Activated CD8-positive, alpha-beta memory T cell treated with anti-CD3 and anti-CD28 coated beads, Interleukin-2, amount 10 ng/mL, durations not matched to agents 7 days and 5 days (primary cell): Measurements from ENCODE around the gene AXDND1. TPM values are rescaled to one million over a fixed set of nuclear protein-coding genes. Genes with fewer than 3 reads are reported as not detected.
"Not testable (repeated sequence)": the region's sequence is repeated elsewhere in the genome, so short reads cannot be mapped to it uniquely, and the experiment has no call there.

Experiments
- ATAC-seq: fragments of 150-1000 bp; cut with Tn5 transposase; one replicate; pipeline ENCODE4 v1.10.0; 2021; ENCODE audit warnings: moderate library complexity
- CTCF ChIA-PET: fragments of 350-600 bp; sonication (Branson Sonifier 250); formaldehyde crosslinking; loops from one replicate; lab custom pipeline; 2021; ENCODE audit warnings: antibody characterized with exemption; lab: Charles Lee
- DNase-seq: peaks from one replicate; pipeline ENCODE4 v3.0.0-alpha.2; 2020
- H3K27ac Mint-ChIP-seq: one replicate; pipeline ENCODE4 v1.8.0; 2021; ENCODE audit warnings: mild to moderate bottlenecking, mixed read lengths
- H3K27me3 Mint-ChIP-seq: one replicate; pipeline ENCODE4 v1.8.0; 2021; ENCODE audit warnings: mixed read lengths
- H3K36me3 Mint-ChIP-seq: one replicate; pipeline ENCODE4 v1.8.0; 2021; ENCODE audit warnings: mild to moderate bottlenecking, mixed read lengths
- H3K4me1 Mint-ChIP-seq: one replicate; pipeline ENCODE4 v1.8.0; 2021; ENCODE audit warnings: mixed read lengths
- H3K4me3 Mint-ChIP-seq: one replicate; pipeline ENCODE4 v1.8.0; 2021; ENCODE audit warnings: mild to moderate bottlenecking, moderate library complexity, mixed read lengths
- H3K9me3 Mint-ChIP-seq: one replicate; pipeline ENCODE4 v1.8.0; 2022; ENCODE audit warnings: low read depth, mixed read lengths
- total RNA-seq, 2 experiments: library from RNA; stranded (reverse); gene quantifications; one replicate each; pipeline ENCODE4 v1.2.3, GENCODE V29; 2021

Gene AXDND1
- total RNA-seq, 2 experiments from 2014 or later, result not detected

GRCh38 chr1:179340918-179341317 lies 24.9 kb upstream of the AXDND1 start:
- H3K27me3 Mint-ChIP-seq, result no peaks in the 10 kb centered on the region
- no peak for ATAC-seq
- H3K4me3 Mint-ChIP-seq, result no peak overlapping the region
- H3K27ac Mint-ChIP-seq, result no peak overlapping the region
- no peaks in the 10 kb centered on the region for H3K9me3 Mint-ChIP-seq
- H3K4me1 Mint-ChIP-seq, result peaks cover 5% of the 10 kb centered on the region
- DNase-seq, result no peak
- peaks cover 31% of the 10 kb centered on the region for H3K36me3 Mint-ChIP-seq
- CTCF ChIA-PET, result no interaction called here

GRCh38 chr1:179341943-179342547 lies 23.7 kb upstream of the AXDND1 start:
- Mint-ChIP-seq H3K4me1 (peaks cover 5% of the 10 kb centered on the region), H3K27ac (no peak overlapping the region), H3K4me3 (no peak overlapping the region), H3K9me3 (no peaks in the 10 kb centered on the region), H3K36me3 (peaks cover 33% of the 10 kb centered on the region), H3K27me3 (no peaks in the 10 kb centered on the region)
- CTCF ChIA-PET, result no interaction called here
- no peak for ATAC-seq
- no peak for DNase-seq

- H3K9me3 Mint-ChIP-seq, result no peaks in the 10 kb centered on the region
- peaks cover 5% of the 10 kb centered on the region for H3K4me1 Mint-ChIP-seq
- DNase-seq (no peak), ATAC-seq (no peak)
- no peak overlapping the region for H3K27ac Mint-ChIP-seq
- H3K36me3 Mint-ChIP-seq, result peaks cover 38% of the 10 kb centered on the region
- H3K27me3 Mint-ChIP-seq, result no peaks in the 10 kb centered on the region
- CTCF ChIA-PET, result no interaction called here
- H3K4me3 Mint-ChIP-seq, result no peak overlapping the region
Observed at GRCh38 chr1:179342740-179343404, 22.9 kb upstream of the AXDND1 start.

- H3K27ac Mint-ChIP-seq, result no peak overlapping the region
- peaks cover 51% of the 10 kb centered on the region for H3K36me3 Mint-ChIP-seq
- H3K9me3 Mint-ChIP-seq, result no peaks in the 10 kb centered on the region
- H3K27me3 Mint-ChIP-seq, result no peaks in the 10 kb centered on the region
- no peak for DNase-seq
- ATAC-seq, result no peak
- peaks cover 14% of the 10 kb centered on the region for H3K4me1 Mint-ChIP-seq
- CTCF ChIA-PET, result interaction anchor here (0.7 to 1.0 kb wide), 2 partner anchors 17 to 93 kb away, joined by 3 read pairs; no protein-coding TSS in a partner anchor
- H3K4me3 Mint-ChIP-seq, result no peak overlapping the region
Observed at GRCh38 chr1:179351281-179351680, 14.5 kb upstream of the AXDND1 start.

GRCh38 chr1:179352236-179352635 lies 13.5 kb upstream of the AXDND1 start:
- no peaks in the 10 kb centered on the region for H3K27me3 Mint-ChIP-seq
- CTCF ChIA-PET, result interaction anchor here (1.0 to 1.2 kb wide), 2 partner anchors 13 to 16 kb away, joined by 3 read pairs; no protein-coding TSS in a partner anchor
- DNase-seq, result no peak
- peaks cover 14% of the 10 kb centered on the region for H3K4me1 Mint-ChIP-seq
- no peak overlapping the region for H3K4me3 Mint-ChIP-seq
- no peaks in the 10 kb centered on the region for H3K9me3 Mint-ChIP-seq
- ATAC-seq, result no peak
- H3K27ac Mint-ChIP-seq, result no peak overlapping the region
- peaks cover 50% of the 10 kb centered on the region for H3K36me3 Mint-ChIP-seq

- H3K4me1 Mint-ChIP-seq, result peaks cover 14% of the 10 kb centered on the region
- H3K9me3 Mint-ChIP-seq, result no peaks in the 10 kb centered on the region
- H3K27ac Mint-ChIP-seq, result no peak overlapping the region
- H3K27me3 Mint-ChIP-seq, result no peaks in the 10 kb centered on the region
- CTCF ChIA-PET, result interaction anchor here (1.0 kb wide), 1 partner anchor 12 kb away, joined by 4 read pairs; the partner anchor contains the start of gene AXDND1
- no peak for DNase-seq
- ATAC-seq, result no peak
- H3K36me3 Mint-ChIP-seq, result peaks cover 39% of the 10 kb centered on the region
- H3K4me3 Mint-ChIP-seq, result no peak overlapping the region
Observed at GRCh38 chr1:179353546-179353945, 12.2 kb upstream of the AXDND1 start.

GRCh38 chr1:179361631-179362030 lies 4.1 kb upstream of the AXDND1 start:
- H3K4me1 Mint-ChIP-seq, ATAC-seq, H3K4me3 Mint-ChIP-seq, H3K36me3 Mint-ChIP-seq, DNase-seq, CTCF ChIA-PET, H3K27me3 Mint-ChIP-seq, H3K27ac Mint-ChIP-seq, H3K9me3 Mint-ChIP-seq: not testable (repeated sequence)

GRCh38 chr1:179366093-179366800 lies 476 bp downstream of the AXDND1 start:
- peaks cover 8% of the 10 kb centered on the region for H3K4me1 Mint-ChIP-seq

GRCh38 chr1:179369751-179370341 lies 4.1 kb downstream of the AXDND1 start:
- no peaks in the 10 kb centered on the region for H3K27me3 Mint-ChIP-seq
- CTCF ChIA-PET, result interaction anchor here (0.6 to 4.4 kb wide), 10 partner anchors 33 to 353 kb away, joined by 3 to 52 read pairs (median 9); partner anchors contain the start of genes SOAT1 and TOR3A
- ATAC-seq (no peak), DNase-seq (no peak)
- H3K9me3 Mint-ChIP-seq, result no peaks in the 10 kb centered on the region
- H3K4me1 Mint-ChIP-seq, result peaks cover 6% of the 10 kb centered on the region
- no peak overlapping the region for H3K4me3 Mint-ChIP-seq
- H3K36me3 Mint-ChIP-seq, result no peaks in the 10 kb centered on the region
- H3K27ac Mint-ChIP-seq, result no peak overlapping the region

More at GRCh38 chr1:179366093-179366800, 476 bp downstream of the AXDND1 start:
- Mint-ChIP-seq H3K27me3 (no peaks in the 10 kb centered on the region), H3K27ac (peak overlapping the region; percentile 97), H3K9me3 (no peaks in the 10 kb centered on the region), H3K4me3 (peak overlapping the region; percentile 79), H3K36me3 (no peaks in the 10 kb centered on the region)
- CTCF ChIA-PET, result interaction anchor here (1.0 to 4.4 kb wide), 8 partner anchors 13 to 337 kb away, joined by 3 to 31 read pairs (median 4); partner anchors contain the start of genes ABL2 and TOR3A
- DNase-seq, result no peak
- no peak for ATAC-seq

GRCh38 chr1:179372160-179372559 lies 6.4 kb downstream of the AXDND1 start:
- Mint-ChIP-seq H3K36me3 (no peaks in the 10 kb centered on the region), H3K4me1 (no peaks in the 10 kb centered on the region), H3K27ac (no peak overlapping the region), H3K9me3 (no peaks in the 10 kb centered on the region), H3K4me3 (no peak overlapping the region), H3K27me3 (peaks cover 3% of the 10 kb centered on the region)
- DNase-seq (no peak), ATAC-seq (no peak)
- CTCF ChIA-PET, result interaction anchor here (1.7 to 2.7 kb wide), 2 partner anchors 251 to 292 kb away, joined by 5 to 13 read pairs; no protein-coding TSS in a partner anchor

- peaks cover 3% of the 10 kb centered on the region for H3K27me3 Mint-ChIP-seq
- DNase-seq (no peak), ATAC-seq (no peak)
- H3K4me1 Mint-ChIP-seq, result no peaks in the 10 kb centered on the region
- H3K27ac Mint-ChIP-seq, result no peak overlapping the region
- H3K36me3 Mint-ChIP-seq, result no peaks in the 10 kb centered on the region
- no peak overlapping the region for H3K4me3 Mint-ChIP-seq
- CTCF ChIA-PET, result interaction anchor here (0.9 kb wide), 1 partner anchor 124 kb away, joined by 4 read pairs; no protein-coding TSS in a partner anchor
- no peaks in the 10 kb centered on the region for H3K9me3 Mint-ChIP-seq
Observed at GRCh38 chr1:179376223-179376622, 10.5 kb downstream of the AXDND1 start.

- H3K36me3 Mint-ChIP-seq, result no peaks in the 10 kb centered on the region
- H3K4me1 Mint-ChIP-seq, result no peaks in the 10 kb centered on the region
- peaks cover 3% of the 10 kb centered on the region for H3K27me3 Mint-ChIP-seq
- H3K4me3 Mint-ChIP-seq, result no peak overlapping the region
- ATAC-seq, result no peak
- CTCF ChIA-PET, result no interaction called here
- H3K9me3 Mint-ChIP-seq, result no peaks in the 10 kb centered on the region
- H3K27ac Mint-ChIP-seq, result no peak overlapping the region
- DNase-seq, result no peak
Observed at GRCh38 chr1:179380299-179380698, 14.5 kb downstream of the AXDND1 start.

- no peaks in the 10 kb centered on the region for H3K9me3 Mint-ChIP-seq
- DNase-seq (no peak), ATAC-seq (no peak)
- CTCF ChIA-PET, result interaction anchor here (1.5 kb wide), 1 partner anchor 132 kb away, joined by 3 read pairs; no protein-coding TSS in a partner anchor
- H3K36me3 Mint-ChIP-seq, result no peaks in the 10 kb centered on the region
- peaks cover 2% of the 10 kb centered on the region for H3K27me3 Mint-ChIP-seq
- no peak overlapping the region for H3K27ac Mint-ChIP-seq
- H3K4me1 Mint-ChIP-seq, result no peaks in the 10 kb centered on the region
- no peak overlapping the region for H3K4me3 Mint-ChIP-seq
Observed at GRCh38 chr1:179384027-179384426, 18.3 kb downstream of the AXDND1 start.
